Caco-2 (cell line): Measurements from ENCODE around the gene COX7A2. TPM values are rescaled to one million over a fixed set of nuclear protein-coding genes. Genes with fewer than 3 reads are reported as not detected.

Experiments
- BruUV-seq: library from RNA; stranded (reverse); fragments of 400-500 nt; replicated peaks from 2 replicates; lab custom pipeline; 2021; lab: Mats Ljungman, UMichigan
- CTCF ChIA-PET: fragments of 300-600 bp; sonication (Branson Sonifier 250); formaldehyde crosslinking; loops from one replicate; lab custom pipeline; 2022; ENCODE audit warnings: antibody characterized with exemption; lab: Charles Lee
- POLR2A ChIA-PET: fragments of 300-600 bp; sonication (Branson Sonifier 250); formaldehyde crosslinking; loops from one replicate; lab custom pipeline; 2022; ENCODE audit warnings: antibody characterized with exemption; lab: Charles Lee
- DNase-seq, 2 experiments: peaks; one replicate each; pipeline versions ENCODE4 v3.0.0 to v3.0.0-alpha.2; 2020 to 2022
- H3K27me3 ChIP-seq: replicated peaks from 2 replicates; pipeline ENCODE4 v1.6.0; 2011; ENCODE audit warnings: low read length; ENCODE audit not compliant: control insufficient read depth, insufficient read depth
- H3K36me3 ChIP-seq: 2 replicates; pipeline ENCODE4 v1.5.1; 2011; ENCODE audit warnings: low read length; ENCODE audit not compliant: control insufficient read depth, insufficient read depth
- H3K4me1 ChIP-seq: fragments of 250-450 bp; sonication (Bioruptor Pico); 2 replicates; pipeline ENCODE4 v1.5.1; 2020; ENCODE audit warnings: mild to moderate bottlenecking
- H3K4me3 ChIP-seq: 2 replicates; pipeline ENCODE4 v1.5.1; 2011; ENCODE audit warnings: low read depth, mild to moderate bottlenecking, control low read depth, low read length
- H3K9me3 ChIP-seq: fragments of 250-450 bp; sonication (Bioruptor Pico); 2 replicates; pipeline ENCODE4 v1.5.1; 2020; ENCODE audit warnings: mild to moderate bottlenecking, moderate library complexity
- H3K27ac Mint-ChIP-seq: one replicate; pipeline ENCODE4 v1.8.0; 2022; ENCODE audit warnings: mixed read lengths; ENCODE audit not compliant: unreplicated experiment
- H3K27me3 Mint-ChIP-seq: one replicate; pipeline ENCODE4 v1.8.0; 2022; ENCODE audit warnings: mixed read lengths; ENCODE audit not compliant: insufficient read depth, unreplicated experiment
- H3K36me3 Mint-ChIP-seq: one replicate; pipeline ENCODE4 v1.8.0; 2022; ENCODE audit warnings: mild to moderate bottlenecking, mixed read lengths; ENCODE audit not compliant: insufficient read depth, unreplicated experiment
- H3K4me1 Mint-ChIP-seq: one replicate; pipeline ENCODE4 v1.8.0; 2022; ENCODE audit warnings: low read depth, mixed read lengths; ENCODE audit not compliant: unreplicated experiment
- H3K4me3 Mint-ChIP-seq: one replicate; pipeline ENCODE4 v1.8.0; 2022; ENCODE audit warnings: mild to moderate bottlenecking, moderate library complexity, mixed read lengths; ENCODE audit not compliant: unreplicated experiment
- H3K9me3 Mint-ChIP-seq: one replicate; pipeline ENCODE4 v1.8.0; 2022; ENCODE audit warnings: mixed read lengths; ENCODE audit not compliant: unreplicated experiment
- CTCF ChIP-seq, 2 experiments: fragments of 200-600 bp in 1 of 2; IDR thresholded peaks; 1 replicate in 1 of 2; 2 replicates in 1 of 2; pipeline versions ENCODE4 v1.5.1 to v1.8.0; 2011 to 2022; ENCODE audit warnings: antibody characterized with exemption in 1 of 2, control low read depth in 1 of 2, inconsistent platforms in 1 of 2, low read depth in 1 of 2, low read length in 1 of 2, mild to moderate bottlenecking in 1 of 2, moderate library complexity in 1 of 2; ENCODE audit not compliant: insufficient read depth in 1 of 2, severe bottlenecking in 1 of 2, unreplicated experiment in 1 of 2
- intact Hi-C: fragments of 100-400 bp; cut with micrococcal nuclease; formaldehyde crosslinking; loops from one replicate; pipeline ENCODE4 v1.10.0; 2022; ENCODE audit not compliant: unreplicated experiment
- total RNA-seq: library from RNA; stranded (reverse); gene quantifications from 2 replicates; pipeline ENCODE4 v1.2.3, GENCODE V29; 2022

Gene COX7A2
- total RNA-seq, 1 experiment from 2014 or later = 381 TPM

GRCh38 chr6:75262716-75263400 is 19.3 kb upstream of the COX7A2 start:
- Histone ChIP-seq H3K4me1 (no peaks in the 10 kb centered on the region), H3K9me3 (no peaks in the 10 kb centered on the region), H3K27me3 (no peaks in the 10 kb centered on the region), H3K36me3 (no peaks in the 10 kb centered on the region), H3K4me3 (no peak overlapping the region)
- Mint-ChIP-seq H3K4me1 (no peaks in the 10 kb centered on the region), H3K27ac (no peak overlapping the region), H3K27me3 (no peaks in the 10 kb centered on the region), H3K4me3 (no peak overlapping the region), H3K36me3 (peaks cover 7% of the 10 kb centered on the region), H3K9me3 (no peaks in the 10 kb centered on the region)
- intact Hi-C loops = no loop called here
- no TSS peak for BruUV-seq
- CTCF ChIA-PET = no interaction called here
- POLR2A ChIA-PET = no interaction called here
- TF ChIP-seq CTCF (IDR thresholded peaks at IDR 0.05; ENCODE audit: insufficient read depth in 1 of 2, low read depth in 1 of 2, low read length in 1 of 2, severe bottlenecking in 1 of 2, unreplicated experiment in 1 of 2) = no peak
- DNase-seq = no peak

GRCh38 chr6:75261299-75261698 is 17.7 kb upstream of the COX7A2 start:
- intact Hi-C loops = no loop called here
- Mint-ChIP-seq H3K27ac (no peak overlapping the region), H3K4me3 (no peak overlapping the region), H3K27me3 (no peaks in the 10 kb centered on the region), H3K4me1 (no peaks in the 10 kb centered on the region), H3K9me3 (no peaks in the 10 kb centered on the region), H3K36me3 (peaks cover 16% of the 10 kb centered on the region)
- no peak for DNase-seq
- no peak for TF ChIP-seq CTCF (IDR thresholded peaks at IDR 0.05; ENCODE audit: insufficient read depth in 1 of 2, low read depth in 1 of 2, low read length in 1 of 2, severe bottlenecking in 1 of 2, unreplicated experiment in 1 of 2)
- no peaks in the 10 kb centered on the region for H3K4me1 ChIP-seq
- no TSS peak for BruUV-seq
- CTCF ChIA-PET = no interaction called here
- no peaks in the 10 kb centered on the region for H3K36me3 ChIP-seq
- H3K27me3 ChIP-seq = no peaks in the 10 kb centered on the region
- H3K4me3 ChIP-seq = no peak overlapping the region
- no peaks in the 10 kb centered on the region for H3K9me3 ChIP-seq
- POLR2A ChIA-PET = no interaction called here

- H3K4me3 ChIP-seq = no peak overlapping the region
- H3K27me3 ChIP-seq = no peaks in the 10 kb centered on the region
- Mint-ChIP-seq H3K4me3 (no peak overlapping the region), H3K27me3 (no peaks in the 10 kb centered on the region), H3K4me1 (no peaks in the 10 kb centered on the region), H3K27ac (no peak overlapping the region), H3K36me3 (peaks cover 9% of the 10 kb centered on the region), H3K9me3 (no peaks in the 10 kb centered on the region)
- no peaks in the 10 kb centered on the region for H3K9me3 ChIP-seq
- no TSS peak for BruUV-seq
- H3K36me3 ChIP-seq = no peaks in the 10 kb centered on the region
- no peaks in the 10 kb centered on the region for H3K4me1 ChIP-seq
- POLR2A ChIA-PET = no interaction called here
- DNase-seq = no peak
- CTCF ChIA-PET = no interaction called here
- no peak for TF ChIP-seq CTCF (IDR thresholded peaks at IDR 0.05; ENCODE audit: insufficient read depth in 1 of 2, low read depth in 1 of 2, low read length in 1 of 2, severe bottlenecking in 1 of 2, unreplicated experiment in 1 of 2)
- intact Hi-C loops = no loop called here
These were observed 13.9 kb upstream of the COX7A2 start for GRCh38 chr6:75257343-75258087.
